H1 (cell line): ENCODE data around the gene MPEG1. TPM values are rescaled to one million over a fixed set of nuclear protein-coding genes. Genes with fewer than 3 reads are reported as not detected.

Experiments
- CTCF ChIA-PET: fragments of 300-600 bp; sonication (Branson Sonifier 250); formaldehyde crosslinking; loops from one replicate; lab custom pipeline; 2021; ENCODE audit not compliant: partially characterized antibody; lab: Charles Lee
- POLR2A ChIA-PET: fragments of 300-600 bp; sonication (Branson Sonifier 250); formaldehyde crosslinking; loops from one replicate; lab custom pipeline; 2021; ENCODE audit warnings: inconsistent platforms; ENCODE audit not compliant: partially characterized antibody; lab: Charles Lee
- DNase-seq, 2 experiments: peaks; one replicate each; pipeline versions ENCODE4 v3.0.0 to v3.0.0-alpha.2; 2010 to 2022; ENCODE audit warnings: low spot score in 2 of 2, low read depth in 1 of 2, mixed read lengths in 1 of 2
- FAIRE-seq: peaks from 2 replicates; lab custom pipeline; 2011; peaks lifted over from hg19 to GRCh38; lab: Jason Lieb, UNC
- H2AFZ ChIP-seq: 2 replicates; pipeline ENCODE4 v1.8.1; 2012; ENCODE audit warnings: low read length, inconsistent platforms
- H2AK5ac ChIP-seq: 2 replicates; pipeline ENCODE4 v1.6.1; 2013; ENCODE audit warnings: low read depth, low read length
- H2BK120ac ChIP-seq: replicated peaks from 2 replicates; pipeline ENCODE3; 2013; ENCODE audit warnings: low read depth, low read length, inconsistent platforms
- H2BK12ac ChIP-seq: 2 replicates; pipeline ENCODE4 v1.6.1; 2013; ENCODE audit warnings: low read depth, low read length
- H2BK15ac ChIP-seq: 2 replicates; pipeline ENCODE4 v1.6.1; 2013; ENCODE audit warnings: low read length
- H2BK20ac ChIP-seq: 2 replicates; pipeline ENCODE4 v1.6.1; 2013; ENCODE audit warnings: low read length
- H2BK5ac ChIP-seq: 2 replicates; pipeline ENCODE4 v1.6.1; 2013; ENCODE audit warnings: low read depth, low read length
- H3K14ac ChIP-seq: 2 replicates; pipeline ENCODE4 v1.6.1; 2013; ENCODE audit warnings: inconsistent platforms; ENCODE audit not compliant: insufficient read length
- H3K18ac ChIP-seq: 2 replicates; pipeline ENCODE4 v1.6.1; 2013; ENCODE audit warnings: low read length; ENCODE audit errors: extremely low read depth
- H3K23ac ChIP-seq: 2 replicates; pipeline ENCODE4 v1.6.1; 2013; ENCODE audit warnings: inconsistent platforms; ENCODE audit not compliant: insufficient read length
- H3K23me2 ChIP-seq: 2 replicates; pipeline ENCODE4 v1.6.1; 2013; ENCODE audit warnings: low read depth, low read length
- H3K27ac ChIP-seq: 2 replicates; pipeline ENCODE4 v1.6.1; 2011; ENCODE audit warnings: low read depth, low read length, inconsistent platforms
- H3K27me3 ChIP-seq, 4 experiments: replicated peaks in 1 of 4; 1 replicate in 1 of 4; 2 replicates in 3 of 4; pipeline versions ENCODE4 v1.6.1 to v1.8.1; 2011 to 2013; ENCODE audit warnings: low read length in 3 of 4, mild to moderate bottlenecking in 3 of 4, inconsistent platforms in 2 of 4, mixed read lengths in 2 of 4, moderate library complexity in 1 of 4; ENCODE audit not compliant: control insufficient read depth in 3 of 4, insufficient read depth in 3 of 4; ENCODE audit errors: extremely low read depth in 1 of 4
- H3K36me3 ChIP-seq, 4 experiments: 2 replicates each; pipeline versions ENCODE4 v1.6.1 to v1.8.1; 2011 to 2013; ENCODE audit warnings: mild to moderate bottlenecking in 4 of 4, low read length in 3 of 4, moderate library complexity in 2 of 4, control low read depth in 1 of 4, inconsistent platforms in 1 of 4; ENCODE audit not compliant: insufficient read depth in 4 of 4, control insufficient read depth in 2 of 4
- H3K4ac ChIP-seq: replicated peaks from 2 replicates; pipeline ENCODE3; 2013; ENCODE audit warnings: low read length, low read depth, mixed read lengths, inconsistent platforms; ENCODE audit not compliant: insufficient read length
- H3K4me1 ChIP-seq, 4 experiments: replicated peaks in 1 of 4; 1 replicate in 1 of 4; 2 replicates in 3 of 4; pipeline versions ENCODE4 v1.6.1 to v1.8.1; 2011 to 2013; ENCODE audit warnings: low read length in 3 of 4, inconsistent platforms in 2 of 4, mixed read lengths in 1 of 4; ENCODE audit not compliant: insufficient read depth in 4 of 4, control insufficient read depth in 3 of 4
- H3K4me2 ChIP-seq, 2 experiments: 2 replicates each; pipeline versions ENCODE4 v1.6.1 to v1.8.1; 2011 to 2013; ENCODE audit warnings: low read depth in 2 of 2, low read length in 2 of 2, control low read depth in 1 of 2, inconsistent platforms in 1 of 2, mild to moderate bottlenecking in 1 of 2; ENCODE audit not compliant: insufficient read depth in 1 of 2
- H3K4me3 ChIP-seq, 4 experiments: fragments of 200-600, 300-600 bp in 1 of 4; sonication (generic), shearing (Covaris generic), sonication (Bioruptor Twin) in 1 of 4; 2 replicates each; pipeline versions ENCODE4 v1.5.1 to v1.8.1; 2011 to 2016; ENCODE audit warnings: low read length in 4 of 4, low read depth in 3 of 4, control low read depth in 2 of 4, inconsistent platforms in 2 of 4, mild to moderate bottlenecking in 2 of 4, mixed read lengths in 1 of 4, moderate library complexity in 1 of 4; ENCODE audit not compliant: insufficient read depth in 2 of 4; ENCODE audit errors: extremely low read depth in 1 of 4
- H3K56ac ChIP-seq: replicated peaks from 2 replicates; pipeline ENCODE3; 2013; ENCODE audit warnings: low read depth, mild to moderate bottlenecking, mixed read lengths, low read length, inconsistent platforms; ENCODE audit not compliant: insufficient read length
- H3K79me1 ChIP-seq: 2 replicates; pipeline ENCODE4 v1.6.1; 2013; ENCODE audit warnings: low read depth, low read length, control low read depth
- H3K79me2 ChIP-seq, 2 experiments: 2 replicates each; pipeline versions ENCODE4 v1.6.1 to v1.8.1; 2012 to 2013; ENCODE audit warnings: low read length in 2 of 2, mild to moderate bottlenecking in 2 of 2, inconsistent platforms in 1 of 2; ENCODE audit not compliant: insufficient read depth in 2 of 2, control insufficient read depth in 1 of 2
- H3K9ac ChIP-seq, 4 experiments: replicated peaks in 1 of 4; 1 replicate in 1 of 4; 2 replicates in 3 of 4; pipeline versions ENCODE4 v1.6.1 to v1.8.1; 2011 to 2013; ENCODE audit warnings: low read depth in 3 of 4, low read length in 3 of 4, control low read depth in 2 of 4, mild to moderate bottlenecking in 2 of 4, moderate library complexity in 2 of 4, inconsistent platforms in 1 of 4; ENCODE audit errors: extremely low read depth in 1 of 4
- H3K9me3 ChIP-seq, 2 experiments: 2 replicates each; pipeline versions ENCODE4 v1.6.1 to v1.8.1; 2012 to 2013; ENCODE audit warnings: mild to moderate bottlenecking in 2 of 2, moderate library complexity in 2 of 2, control low read depth in 1 of 2, inconsistent platforms in 1 of 2, low read depth in 1 of 2, low read length in 1 of 2, mixed read lengths in 1 of 2; ENCODE audit not compliant: insufficient read depth in 2 of 2
- H4K20me1 ChIP-seq, 2 experiments: replicated peaks in 1 of 2; 2 replicates each; pipeline versions ENCODE3 to v1.8.1; 2011 to 2013; ENCODE audit warnings: inconsistent platforms in 2 of 2, low read length in 2 of 2, mild to moderate bottlenecking in 1 of 2; ENCODE audit not compliant: insufficient read depth in 2 of 2, control insufficient read depth in 1 of 2
- H4K5ac ChIP-seq: 2 replicates; pipeline ENCODE4 v1.6.1; 2013; ENCODE audit warnings: low read length, low read depth, mixed read lengths, inconsistent platforms; ENCODE audit not compliant: insufficient read length
- H4K8ac ChIP-seq: 2 replicates; pipeline ENCODE4 v1.8.0; 2013; ENCODE audit warnings: mild to moderate bottlenecking, moderate library complexity, low read length, inconsistent platforms; ENCODE audit not compliant: insufficient read depth; ENCODE audit errors: extremely low read depth
- H4K91ac ChIP-seq: replicated peaks from 2 replicates; pipeline ENCODE3; 2013; ENCODE audit warnings: low read length, mixed read lengths, inconsistent platforms; ENCODE audit not compliant: insufficient read length
- CHD1 ChIP-seq: IDR thresholded peaks from 2 replicates; pipeline ENCODE4 v1.6.1; 2012; ENCODE audit warnings: low read depth, low read length, improper control_type of control experiment
- EP300 ChIP-seq, 2 experiments: IDR thresholded peaks; 1 replicate in 1 of 2; 2 replicates in 1 of 2; pipeline ENCODE4 v1.6.1; 2011 to 2012; ENCODE audit warnings: low read depth in 2 of 2, low read length in 2 of 2, mild to moderate bottlenecking in 2 of 2, borderline replicate concordance in 1 of 2, inconsistent platforms in 1 of 2, moderate library complexity in 1 of 2
- GTF2F1 ChIP-seq: IDR thresholded peaks from 2 replicates; pipeline ENCODE4 v1.6.1; 2012; ENCODE audit warnings: low read depth, low read length, improper control_type of control experiment, borderline replicate concordance
- NRF1 ChIP-seq: IDR thresholded peaks from 2 replicates; pipeline ENCODE4 v1.6.1; 2011; ENCODE audit warnings: mild to moderate bottlenecking, low read depth, low read length, improper control_type of control experiment
- POU5F1 ChIP-seq: IDR thresholded peaks from 2 replicates; pipeline ENCODE4 v1.6.1; 2011; ENCODE audit warnings: low read depth, mild to moderate bottlenecking, low read length, moderate library complexity
- RNF2 ChIP-seq: fragments of 200-900, 300-1000 bp; sonication (generic); IDR thresholded peaks from 2 replicates; pipeline ENCODE4 v1.7.1; 2016; ENCODE audit warnings: borderline replicate concordance, low read depth, mild to moderate bottlenecking, antibody characterized with exemption, low read length; ENCODE audit not compliant: poor library complexity, severe bottlenecking; ENCODE audit errors: missing control alignments
- SIN3A ChIP-seq, 2 experiments: IDR thresholded peaks in 1 of 2; conservative IDR thresholded peaks in 1 of 2; 2 replicates each; pipeline ENCODE4 v1.6.1; 2011 to 2012; ENCODE audit warnings: low read length in 2 of 2, improper control_type of control experiment in 1 of 2, low read depth in 1 of 2, mild to moderate bottlenecking in 1 of 2
- SP2 ChIP-seq: IDR thresholded peaks from 2 replicates; pipeline ENCODE4 v1.6.1; 2012; ENCODE audit warnings: mild to moderate bottlenecking, low read length, inconsistent platforms
- SP4 ChIP-seq: IDR thresholded peaks from 2 replicates; pipeline ENCODE4 v1.6.1; 2012; ENCODE audit warnings: low read length, inconsistent platforms
- WGBS, 2 experiments: shearing (Covaris generic) in 1 of 2; methylation state at CpG; one replicate each; pipeline versions ENCODE4 v1.1.6 to v1.1.7; 2013 to 2015; ENCODE audit warnings: low lambda C conversion rate in 2 of 2, mixed read lengths in 2 of 2, inconsistent platforms in 1 of 2, low coverage in 1 of 2, missing lambda C conversion rate in 1 of 2; ENCODE audit not compliant: insufficient replicate concordance in 2 of 2, insufficient coverage in 1 of 2, insufficient read length in 1 of 2; ENCODE audit errors: extremely low coverage in 1 of 2, missing lambda C conversion rate in 1 of 2; 5-methylcytosine and 5-hydroxymethylcytosine counted together
- polyA plus RNA-seq, 7 experiments: library from polyadenylated mRNA; depleted of rRNA in 3 of 7; stranded (reverse) in 5 of 7; unstranded in 2 of 7; fragments of >200 nt in 5 of 7; fragments of 200-250 nt in 2 of 7; gene quantifications; 1 replicate in 5 of 7; 2 replicates in 1 of 7; 4 replicates in 1 of 7; pipeline versions ENCODE4 v1.2.1 to v1.2.3, GENCODE V29; 2011 to 2013; ENCODE audit warnings: missing spikeins in 2 of 7, mixed read lengths in 2 of 7
- total RNA-seq: library from RNA; stranded (reverse); fragmentation: NEBNext Ultra II Directional; extraction: Animal tissue kit (Norgen Biotek cat#: 25700); gene quantifications from 2 replicates; pipeline ENCODE4 v1.2.1, GENCODE V29; 2021
- TF ChIP-seq, protein P1 (sequence below): IDR thresholded peaks from 2 replicates; pipeline ENCODE4 v1.6.1; 2011; ENCODE audit warnings: low read depth, mild to moderate bottlenecking, low read length; ENCODE audit not compliant: insufficient read depth

The MPEG1 gene
- total and polyA plus RNA-seq, 2 of the 8 experiments (the other 6 are each of a cell fraction or from before 2014, with no cell fraction given), result not detected

DNA sequence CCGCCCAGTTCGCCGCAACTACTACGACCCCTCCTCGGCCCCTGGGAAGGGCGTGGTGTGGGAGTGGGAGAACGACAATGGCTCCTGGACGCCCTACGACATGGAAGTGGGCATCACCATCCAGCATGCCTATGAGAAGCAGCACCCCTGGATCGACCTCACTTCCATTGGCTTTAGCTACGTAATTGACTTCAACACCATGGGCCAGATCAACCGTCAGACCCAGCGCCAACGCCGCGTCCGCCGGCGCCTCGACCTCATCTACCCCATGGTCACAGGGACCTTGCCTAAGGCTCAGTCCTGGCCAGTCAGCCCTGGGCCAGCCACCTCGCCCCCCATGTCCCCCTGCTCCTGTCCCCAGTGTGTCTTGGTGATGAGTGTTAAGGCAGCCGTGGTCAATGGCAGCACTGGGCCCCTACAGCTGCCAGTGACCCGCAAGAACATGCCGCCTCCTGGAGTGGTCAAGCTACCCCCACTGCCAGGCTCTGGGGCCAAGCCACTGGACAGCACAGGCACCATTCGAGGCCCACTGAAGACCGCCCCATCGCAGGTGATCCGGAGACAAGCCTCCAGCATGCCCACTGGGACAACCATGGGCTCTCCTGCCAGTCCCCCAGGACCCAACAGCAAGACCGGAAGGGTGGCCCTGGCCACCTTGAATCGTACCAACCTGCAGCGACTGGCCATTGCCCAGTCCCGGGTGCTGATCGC is 30.8 kb downstream of the MPEG1 start:
- H4K5ac ChIP-seq, result no peak overlapping the region
- no peak overlapping the region for H3K18ac ChIP-seq
- no peak overlapping the region for H4K91ac ChIP-seq
- no peak overlapping the region for H3K4me2 ChIP-seq
- ChIA-PET CTCF (interaction anchor here (0.6 to 9.5 kb wide), 20 partner anchors 10 to 338 kb away, joined by 3 to 201 read pairs (median 4); partner anchors contain the start of gene DTX4), POLR2A (interaction anchor here (1.0 to 9.4 kb wide), 2 partner anchors 9 to 10 kb away, joined by 3 to 79 read pairs; partner anchors contain the start of gene DTX4)
- no peak overlapping the region for H2AFZ ChIP-seq
- H4K8ac ChIP-seq, result no peak overlapping the region; the same call in 1 of the 2 replicates
- no peak overlapping the region for H3K27ac ChIP-seq
- H2BK120ac ChIP-seq, result no peak overlapping the region
- H3K4ac ChIP-seq, result no peak overlapping the region
- H3K4me1 ChIP-seq, result peaks cover 0 to 12% (median 5%) of the 10 kb centered on the region in 4 experiments; a peak in 3 of 7 replicates
- H2BK15ac ChIP-seq, result no peak overlapping the region
- H3K27me3 ChIP-seq, result no peaks in the 10 kb centered on the region
- H3K36me3 ChIP-seq, result peaks cover 0 to 11% (median 2%) of the 10 kb centered on the region in 4 experiments; a peak in 4 of 8 replicates
- H3K9ac ChIP-seq, result no peak overlapping the region; a peak in 1 of 7 replicates
- H3K23ac ChIP-seq, result no peak overlapping the region
- WGBS, 2 experiments, result 92% methylated on average over 33 of the region's 33 CpGs; no CpG with 5 or more reads in 1 of the 2 experiments
- peaks cover 0 to 5% of the 10 kb centered on the region in 2 experiments; a peak in 1 of 4 replicates for H3K79me2 ChIP-seq
- H2BK5ac ChIP-seq, result 0 out of 2 replicates have a peak overlapping the region, but pooled peaks have one; percentile 1
- no peak overlapping the region for H3K4me3 ChIP-seq
- FAIRE-seq, result no peak
- no peak overlapping the region for H2BK20ac ChIP-seq
- H2AK5ac ChIP-seq, result no peak overlapping the region
- H2BK12ac ChIP-seq, result no peak overlapping the region
- no peaks in the 10 kb centered on the region for H3K9me3 ChIP-seq
- no peaks in the 10 kb centered on the region for H3K23me2 ChIP-seq
- peaks cover 2 to 3% of the 10 kb centered on the region in 2 experiments for H4K20me1 ChIP-seq
- DNase-seq, result peak in 1 of 2 experiments; percentile 50
- H3K79me1 ChIP-seq, result peaks cover 6% of the 10 kb centered on the region; the same call in 1 of the 2 replicates
- H3K56ac ChIP-seq, result no peak overlapping the region
- H3K14ac ChIP-seq, result no peak overlapping the region
- TF ChIP-seq NRF1 (no peak), EP300 (IDR thresholded peaks at IDR 0.05; ENCODE audit: borderline replicate concordance in 1 of 2, low read depth in 2 of 2, low read length in 2 of 2) (no peak), POU5F1 (no peak), CHD1 (no peak), SIN3A (conservative IDR thresholded peaks at IDR 0.05 in 1 of 2, IDR thresholded peaks at IDR 0.05 in 1 of 2; ENCODE audit: low read depth in 1 of 2, low read length in 2 of 2) (no peak), SP4 (no peak), GTF2F1 (no peak), RNF2 (no peak), SP2 (no peak)
- TF ChIP-seq, protein P1, sequence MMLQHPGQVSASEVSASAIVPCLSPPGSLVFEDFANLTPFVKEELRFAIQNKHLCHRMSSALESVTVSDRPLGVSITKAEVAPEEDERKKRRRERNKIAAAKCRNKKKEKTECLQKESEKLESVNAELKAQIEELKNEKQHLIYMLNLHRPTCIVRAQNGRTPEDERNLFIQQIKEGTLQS, result no peak
